ENCODE data around the gene INTS3.
"Not testable (repeated sequence)": the region's sequence is repeated elsewhere in the genome, so short reads cannot be mapped to it uniquely, and the experiment has no call there.

INTS3 gene

GRCh38 chr1:153779781-153780541 is 52.1 kb downstream of the INTS3 start:
- DNase-seq (ENCODE audit: low spot score) = no peak

DNA sequence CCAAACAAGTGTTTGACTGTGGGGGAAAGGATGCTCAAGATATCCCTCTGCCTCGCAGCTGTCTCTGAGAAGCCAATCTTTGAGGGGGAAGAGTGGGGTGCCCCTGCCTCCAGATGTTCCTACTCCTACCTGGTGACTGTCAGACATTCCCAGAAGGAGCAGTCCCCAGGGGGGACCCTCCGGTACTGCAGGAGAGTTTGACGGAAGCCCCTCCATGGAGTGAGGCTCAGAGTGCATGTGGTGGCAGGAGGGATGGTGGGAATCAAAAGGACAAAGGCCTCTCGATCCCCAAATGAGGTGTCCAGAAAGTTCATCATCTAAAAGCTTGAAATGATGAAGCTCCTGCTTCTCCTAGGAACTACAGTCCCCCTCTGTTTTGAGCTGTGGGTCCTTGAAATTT is 52.7 kb downstream of the INTS3 start:
- no peak for DNase-seq (ENCODE audit: low spot score)

DNA sequence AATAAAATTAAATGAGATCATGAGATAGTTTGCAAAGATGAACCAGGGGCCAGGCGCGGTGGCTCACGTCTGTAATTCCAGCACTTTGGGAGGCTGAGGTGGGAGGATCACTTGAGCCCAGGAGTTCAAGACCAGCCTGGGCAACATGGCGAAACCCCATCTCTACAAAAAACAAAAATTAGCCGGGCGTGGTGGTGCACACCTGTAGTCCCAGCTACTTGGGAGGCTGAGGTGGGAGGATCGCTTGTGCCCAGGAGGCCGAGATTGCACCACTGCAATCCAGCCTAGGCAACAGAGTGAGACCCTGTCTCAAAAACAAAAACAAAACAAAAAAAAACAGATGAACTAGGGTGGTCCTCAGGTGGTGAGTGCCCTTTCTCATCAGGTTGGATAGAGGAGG is 54.8 kb downstream of the INTS3 start:
- not testable (repeated sequence) for DNase-seq (ENCODE audit: low spot score)

GRCh38 chr1:153783233-153784190 is 55.7 kb downstream of the INTS3 start:
- DNase-seq (ENCODE audit: low spot score) = peak; percentile 92

DNA sequence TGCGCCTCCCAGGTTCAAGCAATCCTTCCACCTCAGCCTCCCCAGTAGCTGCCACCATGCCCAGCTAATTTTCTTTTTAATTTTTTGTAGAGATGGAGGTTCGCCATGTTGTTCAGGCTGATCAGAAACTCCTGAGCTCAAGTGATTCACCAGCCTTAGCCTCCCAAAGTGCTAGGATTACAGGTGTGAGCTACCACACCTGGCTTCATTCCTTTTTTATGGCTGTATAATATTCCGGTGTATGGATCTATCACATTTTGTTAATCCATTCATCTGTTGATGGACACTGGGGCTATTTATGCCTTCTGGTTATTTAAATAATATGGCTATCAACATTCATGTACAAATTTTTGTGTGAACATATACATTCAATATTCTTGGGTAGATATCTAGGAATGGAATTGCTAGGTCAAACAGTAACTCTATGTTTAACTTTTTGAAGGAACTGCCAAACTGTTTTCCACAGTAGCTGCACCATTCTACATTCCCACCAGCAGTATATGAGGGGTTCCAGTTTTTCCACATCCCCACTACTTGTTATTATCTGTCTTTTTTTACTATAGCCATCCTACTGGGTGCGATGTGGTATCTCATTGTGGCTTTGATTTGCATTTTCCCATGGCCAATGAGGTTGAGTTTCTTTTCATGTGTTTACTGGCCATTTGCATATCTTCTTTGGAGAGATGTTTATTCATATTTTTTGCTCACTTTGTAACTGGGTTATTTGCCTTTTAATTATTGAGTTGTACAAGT is 58.4 kb downstream of the INTS3 start:
- DNase-seq (ENCODE audit: low spot score) = no peak

DNA sequence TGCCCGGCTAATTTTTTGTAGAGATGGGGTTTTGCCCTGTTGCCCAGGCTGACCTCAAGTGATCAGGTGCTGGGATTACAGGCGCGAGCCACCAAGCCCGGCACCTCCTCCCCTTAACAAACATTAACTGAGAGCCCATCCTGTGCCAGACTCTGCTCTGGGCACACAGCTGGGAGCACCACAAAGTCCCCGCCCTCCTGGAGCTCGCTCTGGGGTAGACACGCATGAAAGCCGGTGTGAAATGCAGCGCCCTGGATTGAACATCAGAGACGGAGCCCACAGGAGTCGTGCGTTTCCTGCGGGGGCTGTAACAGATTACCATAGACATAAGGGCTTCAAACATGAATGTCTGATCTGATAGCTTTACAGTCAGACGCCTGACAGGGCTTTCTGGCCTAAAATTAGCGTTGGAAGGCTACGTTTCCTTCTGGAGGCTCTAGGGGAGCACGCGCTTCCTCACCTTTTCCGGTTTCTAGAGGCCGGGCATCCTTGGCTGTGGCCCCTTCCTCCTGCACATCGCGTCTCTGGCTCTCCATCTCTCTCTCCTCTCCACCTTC is 61.7 kb downstream of the INTS3 start:
- no peak for DNase-seq (ENCODE audit: low spot score)

GRCh38 chr1:153790313-153790965 is 62.6 kb downstream of the INTS3 start:
- no peak for DNase-seq (ENCODE audit: low spot score)

- no peak for DNase-seq (ENCODE audit: low spot score)
Measured at GRCh38 chr1:153790966-153791647, 63.3 kb downstream of the INTS3 start.

GRCh38 chr1:153791648-153792253 is 63.9 kb downstream of the INTS3 start:
- no peak for DNase-seq (ENCODE audit: low spot score)

GRCh38 chr1:153792631-153793041 is 64.8 kb downstream of the INTS3 start:
- DNase-seq (ENCODE audit: low spot score) = no peak

- DNase-seq (ENCODE audit: low spot score) = no peak
Measured at GRCh38 chr1:153793261-153793972, 65.6 kb downstream of the INTS3 start.

DNA sequence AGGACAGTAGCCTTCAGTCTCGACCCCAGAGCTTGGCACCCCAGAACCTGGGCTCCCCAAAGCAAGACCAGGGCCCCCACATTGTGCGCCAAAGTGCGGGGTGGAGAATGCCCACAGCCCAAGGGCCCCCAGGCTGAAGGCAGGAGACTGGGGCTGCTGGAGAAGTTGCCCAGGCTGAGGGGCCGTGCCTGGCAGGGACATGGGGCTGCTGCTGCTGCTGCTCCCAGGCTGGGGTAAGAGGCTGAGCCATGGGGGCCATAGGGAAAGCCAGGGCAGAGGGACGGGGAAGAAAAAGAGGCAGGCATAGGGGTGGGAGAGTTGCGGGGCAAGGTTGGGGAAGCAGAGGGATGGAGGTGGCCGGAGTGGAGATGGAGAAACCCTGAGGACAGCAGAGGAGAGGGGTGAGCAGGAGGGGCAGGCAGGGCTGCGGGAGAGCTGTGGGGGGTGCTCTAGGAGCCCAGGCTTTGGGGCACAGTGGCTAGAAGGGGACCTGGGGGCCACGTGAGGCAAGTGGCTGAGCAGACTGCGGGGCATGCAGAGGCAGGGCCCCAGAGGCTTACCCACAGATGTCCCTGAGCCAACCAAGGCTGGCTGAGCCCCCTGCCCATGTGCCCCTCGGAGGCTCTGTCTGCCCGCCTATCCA is 66.2 kb downstream of the INTS3 start:
- no peak for DNase-seq (ENCODE audit: low spot score)

GRCh38 chr1:153794624-153795329 is 66.9 kb downstream of the INTS3 start:
- no peak for DNase-seq (ENCODE audit: low spot score)

- no peak for DNase-seq (ENCODE audit: low spot score)
Measured at GRCh38 chr1:153795330-153795837, 67.5 kb downstream of the INTS3 start.

- no peak for DNase-seq (ENCODE audit: low spot score)
Measured at GRCh38 chr1:153795934-153796785, 68.3 kb downstream of the INTS3 start.

DNA sequence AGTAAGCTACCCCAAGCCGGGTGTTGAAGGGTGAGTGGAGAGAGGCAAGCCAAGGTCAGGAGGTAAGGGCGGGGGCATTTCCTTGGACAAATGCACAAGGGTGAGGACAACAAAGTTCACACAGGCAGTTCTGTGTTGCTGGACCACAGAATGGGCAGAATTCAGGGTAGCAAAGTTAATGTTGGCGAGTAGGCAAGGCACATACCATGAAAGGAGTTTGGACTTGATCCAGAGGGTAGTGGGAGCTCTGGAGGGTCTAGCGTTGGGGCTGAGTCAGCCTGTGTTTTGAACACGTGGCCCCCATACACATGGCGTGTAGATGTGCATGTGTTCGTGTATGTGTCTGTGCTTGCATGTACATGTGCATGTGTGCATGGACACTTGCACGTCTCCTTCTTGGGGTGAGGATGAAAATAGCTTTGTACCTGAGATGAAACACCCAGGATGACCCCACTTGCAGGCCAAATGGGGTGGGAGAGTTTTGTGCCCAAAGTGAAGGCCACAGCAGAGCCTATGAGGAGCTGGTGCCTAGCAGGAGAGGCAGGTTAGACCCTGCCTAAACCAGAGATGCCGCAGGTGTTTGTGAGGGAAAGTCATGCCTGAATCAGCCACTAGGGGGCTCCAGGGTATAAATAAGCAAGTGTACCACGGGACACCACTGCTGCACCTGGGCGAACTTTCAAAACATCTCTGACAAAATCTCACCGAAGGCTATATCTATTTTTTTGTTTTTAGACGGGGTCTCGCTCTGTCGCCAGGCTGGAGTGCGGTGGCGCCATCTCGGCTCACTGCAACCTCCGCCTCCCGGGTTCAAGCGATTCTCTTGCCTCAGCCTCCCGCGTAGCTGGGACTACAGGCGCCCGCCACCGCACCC is 69.2 kb downstream of the INTS3 start:
- DNase-seq (ENCODE audit: low spot score) = peak; percentile 84

GRCh38 chr1:153798468-153798780 is 70.6 kb downstream of the INTS3 start:
- no peak for DNase-seq (ENCODE audit: low spot score)

All from hematopoietic multipotent progenitor cell treated with erythropoietin and hydrocortisone succinate and interleukin-3 and kit ligand, for 15 days (in vitro differentiated cells).